Measurements from ENCODE around the gene SFXN5. TPM values are rescaled to one million over a fixed set of nuclear protein-coding genes. Genes with fewer than 3 reads are reported as not detected.

SFXN5 gene
- total RNA-seq, 1 donor from 2014 or later, result 9.8 TPM

- Histone ChIP-seq H3K36me3 (peaks cover 0 to 4% of the 10 kb centered on the region in 2 donors), H3K9me3 (no peaks in the 10 kb centered on the region), H3K4me1 (no peaks in the 10 kb centered on the region), H3K27ac (no peak overlapping the region), H3K4me3 (no peak overlapping the region), H3K27me3 (no peaks in the 10 kb centered on the region)
- TF ChIP-seq, protein P1, sequence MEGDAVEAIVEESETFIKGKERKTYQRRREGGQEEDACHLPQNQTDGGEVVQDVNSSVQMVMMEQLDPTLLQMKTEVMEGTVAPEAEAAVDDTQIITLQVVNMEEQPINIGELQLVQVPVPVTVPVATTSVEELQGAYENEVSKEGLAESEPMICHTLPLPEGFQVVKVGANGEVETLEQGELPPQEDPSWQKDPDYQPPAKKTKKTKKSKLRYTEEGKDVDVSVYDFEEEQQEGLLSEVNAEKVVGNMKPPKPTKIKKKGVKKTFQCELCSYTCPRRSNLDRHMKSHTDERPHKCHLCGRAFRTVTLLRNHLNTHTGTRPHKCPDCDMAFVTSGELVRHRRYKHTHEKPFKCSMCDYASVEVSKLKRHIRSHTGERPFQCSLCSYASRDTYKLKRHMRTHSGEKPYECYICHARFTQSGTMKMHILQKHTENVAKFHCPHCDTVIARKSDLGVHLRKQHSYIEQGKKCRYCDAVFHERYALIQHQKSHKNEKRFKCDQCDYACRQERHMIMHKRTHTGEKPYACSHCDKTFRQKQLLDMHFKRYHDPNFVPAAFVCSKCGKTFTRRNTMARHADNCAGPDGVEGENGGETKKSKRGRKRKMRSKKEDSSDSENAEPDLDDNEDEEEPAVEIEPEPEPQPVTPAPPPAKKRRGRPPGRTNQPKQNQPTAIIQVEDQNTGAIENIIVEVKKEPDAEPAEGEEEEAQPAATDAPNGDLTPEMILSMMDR (IDR thresholded peaks at IDR 0.05), result no peak
- TF ChIP-seq POLR2AphosphoS5 (IDR thresholded peaks at IDR 0.05; ENCODE audit: insufficient read depth in 1 of 2, low read depth in 1 of 2), result no peak
- TF ChIP-seq POLR2A (IDR thresholded peaks at IDR 0.05), result no peak
- intact Hi-C loops (cut with DNase I), result no loop called here
- DNase-seq (ENCODE audit: extremely low spot score in 2 of 2), result no peak
These were observed 83.5 kb downstream of the SFXN5 start for GRCh38 chr2:72988041-72988440.

DNA sequence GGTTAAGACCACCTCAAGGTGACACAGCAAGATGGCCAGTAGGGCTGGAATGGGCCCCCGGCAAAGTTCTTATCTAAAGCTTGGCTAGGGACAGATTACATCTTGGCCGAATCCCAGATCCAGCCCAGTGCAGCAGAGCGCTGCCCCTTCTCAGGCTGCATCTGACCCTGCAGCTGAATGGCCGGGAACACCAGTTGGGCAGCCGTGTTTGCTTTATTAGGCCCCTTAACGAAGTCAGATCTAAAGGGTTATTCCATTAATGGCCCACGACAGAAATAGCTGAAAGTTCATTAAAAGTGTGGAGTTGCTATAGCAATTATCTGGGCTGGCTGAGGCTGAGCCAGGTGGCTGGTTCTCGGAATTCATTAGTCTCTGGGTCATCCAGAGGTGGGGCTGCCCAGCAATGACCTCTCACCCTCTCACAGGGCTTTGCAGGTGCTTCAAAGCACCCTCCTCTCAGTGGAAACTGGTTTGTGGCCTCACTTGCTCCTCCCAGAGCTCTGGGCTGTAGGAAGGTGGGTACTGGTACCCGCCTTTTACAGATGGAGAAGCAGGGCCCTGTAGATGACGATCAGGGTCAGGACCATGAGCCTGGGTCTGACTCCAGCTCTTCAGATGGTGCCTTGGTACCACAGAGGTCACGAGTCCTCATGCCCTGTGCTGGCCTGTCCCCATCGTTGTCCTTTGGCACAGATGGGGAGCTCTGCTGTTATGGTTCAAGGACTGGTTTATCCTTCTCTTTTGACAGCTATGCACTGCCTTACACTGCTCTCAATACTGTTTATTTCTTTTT lies 85.4 kb downstream of the SFXN5 start:
- H3K27me3 ChIP-seq, result no peaks in the 10 kb centered on the region
- TF ChIP-seq POLR2A (IDR thresholded peaks at IDR 0.05) (no peak), POLR2AphosphoS5 (IDR thresholded peaks at IDR 0.05; ENCODE audit: insufficient read depth in 1 of 2, low read depth in 1 of 2) (no peak)
- TF ChIP-seq, protein P1 (IDR thresholded peaks at IDR 0.05), result no peak
- no peak for DNase-seq (ENCODE audit: extremely low spot score in 2 of 2)
- H3K36me3 ChIP-seq, result peaks cover 0 to 4% of the 10 kb centered on the region in 2 donors
- intact Hi-C loops (cut with DNase I), result no loop called here
- no peak overlapping the region for H3K27ac ChIP-seq
- no peak overlapping the region for H3K4me3 ChIP-seq
- no peaks in the 10 kb centered on the region for H3K4me1 ChIP-seq
- no peaks in the 10 kb centered on the region for H3K9me3 ChIP-seq

GRCh38 chr2:72985136-72985535 lies 86.4 kb downstream of the SFXN5 start:
- intact Hi-C loops (cut with DNase I), result no loop called here
- Histone ChIP-seq H3K27ac (no peak overlapping the region), H3K4me1 (no peaks in the 10 kb centered on the region), H3K36me3 (peaks cover 0 to 4% of the 10 kb centered on the region in 2 donors), H3K4me3 (no peak overlapping the region), H3K27me3 (no peaks in the 10 kb centered on the region), H3K9me3 (no peaks in the 10 kb centered on the region)
- no peak for DNase-seq (ENCODE audit: extremely low spot score in 2 of 2)
- no peak for TF ChIP-seq POLR2AphosphoS5 (IDR thresholded peaks at IDR 0.05; ENCODE audit: insufficient read depth in 1 of 2, low read depth in 1 of 2)
- TF ChIP-seq, protein P1 (IDR thresholded peaks at IDR 0.05), result no peak
- TF ChIP-seq POLR2A (IDR thresholded peaks at IDR 0.05), result no peak

DNA sequence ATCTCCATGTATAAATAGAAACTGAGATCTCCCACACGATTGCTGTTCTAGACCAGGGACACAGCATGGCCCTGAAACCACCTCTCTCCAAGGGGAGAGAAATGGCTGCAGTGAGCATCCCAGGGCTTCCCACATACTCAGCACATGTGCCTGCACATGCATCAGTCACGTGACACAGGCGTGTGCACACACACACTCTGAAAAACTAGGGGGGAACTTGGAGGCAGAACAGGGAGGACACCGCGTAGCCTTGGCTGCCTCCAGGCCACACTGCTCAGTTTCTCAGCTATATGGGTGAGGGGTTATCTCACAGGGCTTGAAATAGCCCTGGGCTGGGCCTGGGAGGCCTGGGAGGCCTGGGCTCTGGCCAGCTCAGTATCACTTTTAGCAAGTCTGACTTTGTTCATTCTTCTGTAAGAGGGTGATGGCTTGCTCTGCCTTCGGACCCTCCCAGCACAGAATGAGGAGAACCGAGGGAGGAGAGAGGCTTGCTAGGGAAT lies 87.3 kb downstream of the SFXN5 start:
- DNase-seq (ENCODE audit: extremely low spot score in 2 of 2), result no peak
- no peaks in the 10 kb centered on the region for H3K4me1 ChIP-seq
- H3K27ac ChIP-seq, result no peak overlapping the region
- TF ChIP-seq POLR2AphosphoS5 (IDR thresholded peaks at IDR 0.05; ENCODE audit: insufficient read depth in 1 of 2, low read depth in 1 of 2) (no peak), POLR2A (IDR thresholded peaks at IDR 0.05) (no peak)
- TF ChIP-seq, protein P1 (IDR thresholded peaks at IDR 0.05), result no peak
- no peaks in the 10 kb centered on the region for H3K9me3 ChIP-seq
- no peak overlapping the region for H3K4me3 ChIP-seq
- intact Hi-C loops (cut with DNase I), result no loop called here
- peaks cover 0 to 4% of the 10 kb centered on the region in 2 donors for H3K36me3 ChIP-seq
- no peaks in the 10 kb centered on the region for H3K27me3 ChIP-seq

Data from vagina (tissue), 2 donors.